Sigmoid colon (tissue), 7 donors: Measurements from ENCODE around the gene TPCN2. TPM values are rescaled to one million over a fixed set of nuclear protein-coding genes. Genes with fewer than 3 reads are reported as not detected.

Experiments
- DNase-seq: peaks from one replicate; pipeline ENCODE4 v3.0.0-alpha.2; 2019
- H3K27ac ChIP-seq, 4 donors: fragments of 200-600 bp; sonication (generic); one replicate each; pipeline ENCODE4 v1.5.1; 2016 to 2019; ENCODE audit warnings: mild to moderate bottlenecking in 1 of 4
- H3K27me3 ChIP-seq, 3 donors: fragments of 200-600 bp; sonication (generic); one replicate each; pipeline ENCODE4 v1.5.1; 2019; ENCODE audit warnings: mild to moderate bottlenecking in 1 of 3
- H3K36me3 ChIP-seq, 4 donors: fragments of 200-600 bp; sonication (generic); one replicate each; pipeline ENCODE4 v1.5.1; 2016 to 2019
- H3K4me1 ChIP-seq, 4 donors: fragments of 200-600 bp; sonication (generic); one replicate each; pipeline ENCODE4 v1.5.1; 2017 to 2019
- H3K4me3 ChIP-seq, 4 donors: fragments of 200-600 bp; sonication (generic); one replicate each; pipeline ENCODE4 v1.5.1; 2017 to 2019; ENCODE audit warnings: mild to moderate bottlenecking in 2 of 4, moderate library complexity in 1 of 4
- H3K9me3 ChIP-seq, 4 donors: fragments of 200-600 bp in 3 of 4; sonication (generic) in 3 of 4; one replicate each; pipeline versions ENCODE4 v1.5.1 to v1.6.1; 2013 to 2019
- EP300 ChIP-seq, 4 donors: sonication (generic); formaldehyde crosslinking; IDR thresholded peaks; one replicate each; pipeline ENCODE4 v1.6.1; 2017; ENCODE audit warnings: antibody characterized with exemption in 4 of 4
- POLR2A ChIP-seq, 2 donors: fragments of 450-650 bp; IDR thresholded peaks; one replicate each; pipeline ENCODE4 v1.6.1; 2016; ENCODE audit warnings: antibody characterized with exemption in 2 of 2, mild to moderate bottlenecking in 2 of 2, moderate library complexity in 2 of 2
- POLR2AphosphoS5 ChIP-seq, 4 donors: sonication (generic); formaldehyde crosslinking; IDR thresholded peaks; one replicate each; pipeline ENCODE4 v1.6.1; 2017; ENCODE audit warnings: antibody characterized with exemption in 4 of 4
- WGBS, 2 donors: extraction: QIAGEN DNeasy Blood & Tissue Kit; methylation state at CpG; one replicate each; pipeline ENCODE4 v1.1.7; 2013; 5-methylcytosine and 5-hydroxymethylcytosine counted together
- intact Hi-C: fragments of 100-400 bp; cut with DNase I; formaldehyde crosslinking; loops from one replicate; pipeline ENCODE4 v1.15.1; 2023
- polyA plus RNA-seq, 3 donors: library from polyadenylated mRNA; stranded (reverse); fragments of 200-250 nt; gene quantifications; one replicate each; pipeline ENCODE4 v1.2.3, GENCODE V29; 2013
- total RNA-seq, 4 donors: library from RNA; depleted of rRNA; stranded (reverse); fragments of >200 nt; gene quantifications; one replicate each; pipeline ENCODE4 v1.1.0, GENCODE V29; 2016
- TF ChIP-seq, protein P1 (sequence below), 4 experiments: fragments of 450-650 bp in 3 of 4; fragments of 200-600 bp in 1 of 4; IDR thresholded peaks; one replicate each; pipeline ENCODE4 v1.5.1; 2016 to 2019; ENCODE audit warnings: antibody characterized with exemption in 4 of 4, mild to moderate bottlenecking in 3 of 4, moderate library complexity in 2 of 4
- donor health status: healthy with polysubstance abuse.
- donor health status: Bipolar disorder and iron deficiency.
- donor health status: healthy.

TPCN2 gene
- total and polyA plus RNA-seq, 7 donors: 1.6 to 43.5 (median 17.5) TPM

DNA sequence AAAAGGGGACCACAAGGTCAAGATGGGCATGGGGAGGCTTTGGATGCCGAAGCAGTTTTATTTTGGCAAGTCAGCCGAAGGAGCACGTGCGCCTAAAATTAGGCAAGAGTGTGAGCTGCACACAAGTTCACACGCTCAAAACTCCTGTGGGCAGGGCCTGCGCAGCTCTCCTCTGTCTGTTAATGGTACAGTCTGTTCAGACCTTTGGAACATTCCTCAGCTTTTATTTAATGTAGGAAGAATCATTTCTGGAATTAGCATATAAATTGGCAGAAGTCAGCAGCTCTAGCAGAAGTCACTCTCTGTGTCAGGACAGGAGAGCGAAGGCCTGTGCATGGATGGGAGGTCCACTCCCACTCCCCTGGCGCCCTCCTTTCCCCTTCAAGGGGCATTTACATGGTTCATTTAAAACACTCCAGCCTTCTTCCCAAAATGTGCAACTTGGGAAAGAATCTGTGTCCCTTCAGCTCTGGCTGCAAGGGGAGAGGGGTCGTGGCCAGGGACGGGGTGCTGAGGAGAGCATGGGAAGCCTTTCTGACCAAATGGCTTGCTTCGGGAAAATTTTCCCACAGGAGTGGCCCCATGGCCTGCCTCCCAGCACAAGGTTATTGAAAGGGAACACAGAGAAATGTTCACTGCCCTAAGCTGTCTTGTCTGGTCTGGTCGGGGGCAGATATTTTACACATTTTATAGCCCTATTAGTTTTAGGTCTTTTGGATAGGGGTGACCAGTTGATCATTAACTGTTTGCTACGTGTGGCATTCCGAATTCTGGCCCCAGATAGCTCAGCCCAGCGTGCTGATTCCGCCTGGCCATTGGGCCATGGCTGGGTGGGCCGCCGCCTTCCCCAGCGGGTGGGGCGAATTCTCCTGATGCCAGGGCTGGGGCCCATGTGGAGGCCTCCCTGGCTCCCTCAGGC, 63.2 kb downstream of the TPCN2 start:
- Histone ChIP-seq H3K27ac (no peak overlapping the region), H3K36me3 (peaks cover 0 to 10% (median 2%) of the 10 kb centered on the region in 4 donors), H3K27me3 (no peaks in the 10 kb centered on the region), H3K4me1 (no peaks in the 10 kb centered on the region), H3K4me3 (no peak overlapping the region), H3K9me3 (no peaks in the 10 kb centered on the region)
- intact Hi-C loops: no loop called here
- TF ChIP-seq, protein P1, sequence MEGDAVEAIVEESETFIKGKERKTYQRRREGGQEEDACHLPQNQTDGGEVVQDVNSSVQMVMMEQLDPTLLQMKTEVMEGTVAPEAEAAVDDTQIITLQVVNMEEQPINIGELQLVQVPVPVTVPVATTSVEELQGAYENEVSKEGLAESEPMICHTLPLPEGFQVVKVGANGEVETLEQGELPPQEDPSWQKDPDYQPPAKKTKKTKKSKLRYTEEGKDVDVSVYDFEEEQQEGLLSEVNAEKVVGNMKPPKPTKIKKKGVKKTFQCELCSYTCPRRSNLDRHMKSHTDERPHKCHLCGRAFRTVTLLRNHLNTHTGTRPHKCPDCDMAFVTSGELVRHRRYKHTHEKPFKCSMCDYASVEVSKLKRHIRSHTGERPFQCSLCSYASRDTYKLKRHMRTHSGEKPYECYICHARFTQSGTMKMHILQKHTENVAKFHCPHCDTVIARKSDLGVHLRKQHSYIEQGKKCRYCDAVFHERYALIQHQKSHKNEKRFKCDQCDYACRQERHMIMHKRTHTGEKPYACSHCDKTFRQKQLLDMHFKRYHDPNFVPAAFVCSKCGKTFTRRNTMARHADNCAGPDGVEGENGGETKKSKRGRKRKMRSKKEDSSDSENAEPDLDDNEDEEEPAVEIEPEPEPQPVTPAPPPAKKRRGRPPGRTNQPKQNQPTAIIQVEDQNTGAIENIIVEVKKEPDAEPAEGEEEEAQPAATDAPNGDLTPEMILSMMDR (IDR thresholded peaks at IDR 0.05): no peak
- TF ChIP-seq EP300 (IDR thresholded peaks at IDR 0.05): no peak
- no peak for TF ChIP-seq POLR2A (IDR thresholded peaks at IDR 0.05)
- TF ChIP-seq POLR2AphosphoS5 (IDR thresholded peaks at IDR 0.05): no peak
- no peak for DNase-seq
- WGBS, 2 donors: 89 to 90% methylated on average over 20 of the region's 20 CpGs

DNA sequence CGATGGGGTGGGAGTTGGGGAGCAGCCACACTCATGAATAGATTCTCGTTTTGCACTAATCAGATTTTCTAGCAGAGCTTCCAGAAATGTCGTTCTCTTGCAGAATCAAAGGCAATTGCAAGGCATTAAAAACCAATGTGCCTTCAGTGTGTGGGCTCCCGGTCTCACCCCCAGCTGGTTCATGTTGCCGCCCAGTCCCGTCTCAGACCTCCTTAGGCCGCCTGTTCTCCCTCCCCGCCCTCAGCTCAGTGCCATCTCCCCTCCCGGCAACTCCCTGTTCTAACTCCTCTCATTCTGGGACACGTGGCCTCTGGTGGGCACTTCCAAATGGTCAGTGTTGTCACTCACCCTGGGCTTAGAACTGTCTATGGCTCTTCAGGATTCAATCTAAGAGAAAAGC, 64.5 kb downstream of the TPCN2 start:
- DNase-seq: no peak
- no peak overlapping the region for H3K4me3 ChIP-seq
- WGBS, 2 donors: 84 to 88% methylated on average over 10 of the region's 10 CpGs

DNA sequence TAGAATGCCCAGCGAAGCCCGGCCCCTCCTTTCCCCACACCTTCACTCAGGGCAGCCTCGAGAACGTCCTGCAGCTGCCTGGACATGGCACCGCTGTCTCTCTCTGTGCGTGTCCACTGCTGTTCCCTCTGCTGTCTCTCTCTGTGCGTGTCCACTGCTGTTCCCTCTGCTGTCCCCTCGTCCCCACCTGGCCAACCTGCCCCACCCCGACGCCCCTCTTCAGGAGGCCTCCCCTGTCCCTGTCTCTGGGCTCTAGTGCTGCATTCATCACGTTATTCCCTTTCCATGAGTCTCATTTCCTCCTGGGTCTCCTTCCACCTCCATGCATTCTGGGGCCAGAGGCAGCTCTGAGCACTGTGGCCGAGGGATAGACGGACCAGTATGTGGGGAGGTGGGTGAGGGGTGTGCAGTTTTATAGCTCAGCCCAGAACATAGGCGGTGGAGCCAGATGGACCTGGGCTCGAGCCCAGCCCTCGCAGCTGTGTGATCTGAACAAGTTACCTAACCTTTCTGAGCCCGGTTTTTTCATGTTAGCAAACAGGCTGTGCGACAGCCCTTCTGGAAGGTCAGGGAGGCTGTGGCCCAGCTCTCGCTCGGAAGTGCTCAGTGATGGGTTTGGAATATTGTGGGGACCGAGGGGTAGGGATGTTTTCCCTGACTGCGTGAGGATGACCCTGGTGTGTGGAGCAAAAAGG, 65.1 kb downstream of the TPCN2 start:
- Histone ChIP-seq H3K9me3 (no peaks in the 10 kb centered on the region), H3K27me3 (no peaks in the 10 kb centered on the region), H3K4me3 (no peak overlapping the region), H3K27ac (no peak overlapping the region), H3K4me1 (no peaks in the 10 kb centered on the region), H3K36me3 (peaks cover 0 to 3% (median under 1%) of the 10 kb centered on the region in 4 donors)
- TF ChIP-seq POLR2A (IDR thresholded peaks at IDR 0.05) (no peak), POLR2AphosphoS5 (IDR thresholded peaks at IDR 0.05) (no peak), EP300 (IDR thresholded peaks at IDR 0.05) (no peak)
- TF ChIP-seq, protein P1 (IDR thresholded peaks at IDR 0.05): no peak
- no peak for DNase-seq
- intact Hi-C loops: no loop called here
- 89 to 90% methylated on average over 22 of the region's 22 CpGs for WGBS, 2 donors

More for the DNA sequence above, 64.5 kb downstream of the TPCN2 start:
- no peak overlapping the region for H3K27ac ChIP-seq
- H3K9me3 ChIP-seq: no peaks in the 10 kb centered on the region
- TF ChIP-seq POLR2A (IDR thresholded peaks at IDR 0.05): no peak
- TF ChIP-seq, protein P1 (IDR thresholded peaks at IDR 0.05): no peak
- no peak for TF ChIP-seq POLR2AphosphoS5 (IDR thresholded peaks at IDR 0.05)
- no peak for TF ChIP-seq EP300 (IDR thresholded peaks at IDR 0.05)
- no peaks in the 10 kb centered on the region for H3K4me1 ChIP-seq
- intact Hi-C loops: no loop called here
- no peaks in the 10 kb centered on the region for H3K27me3 ChIP-seq
- peaks cover 0 to 8% (median 2%) of the 10 kb centered on the region in 4 donors for H3K36me3 ChIP-seq

DNA sequence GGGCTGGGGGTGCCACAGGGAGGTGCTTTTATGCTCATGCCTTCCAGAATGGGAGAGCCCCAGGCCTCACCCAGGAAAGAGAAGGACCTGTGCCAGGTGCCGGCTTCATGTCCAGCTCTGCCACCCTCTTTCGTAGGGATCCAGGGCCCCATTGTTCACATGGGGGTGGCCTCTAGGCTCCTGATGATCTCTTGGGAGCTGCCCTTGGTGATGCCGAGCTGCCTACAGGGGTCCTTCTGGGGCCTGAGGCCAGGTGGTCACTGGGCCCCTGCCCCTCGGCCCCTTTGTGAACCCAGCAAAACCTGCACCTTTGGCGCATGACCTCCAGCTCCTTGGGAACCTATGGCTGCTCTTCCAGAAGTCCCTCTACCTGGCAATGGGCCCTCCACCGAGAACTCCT, 65.6 kb downstream of the TPCN2 start:
- intact Hi-C loops: no loop called here
- Histone ChIP-seq H3K27me3 (no peaks in the 10 kb centered on the region), H3K4me3 (no peak overlapping the region), H3K27ac (no peak overlapping the region), H3K36me3 (no peaks in the 10 kb centered on the region), H3K4me1 (no peaks in the 10 kb centered on the region), H3K9me3 (no peaks in the 10 kb centered on the region)
- no peak for DNase-seq
- TF ChIP-seq, protein P1 (IDR thresholded peaks at IDR 0.05): no peak
- TF ChIP-seq POLR2AphosphoS5 (IDR thresholded peaks at IDR 0.05) (no peak), POLR2A (IDR thresholded peaks at IDR 0.05) (no peak), EP300 (IDR thresholded peaks at IDR 0.05) (no peak)
- 75 to 91% methylated on average over 6 of the region's 6 CpGs for WGBS, 2 donors
